Measurements from ENCODE around the gene WDR35.

The WDR35 gene

DNA sequence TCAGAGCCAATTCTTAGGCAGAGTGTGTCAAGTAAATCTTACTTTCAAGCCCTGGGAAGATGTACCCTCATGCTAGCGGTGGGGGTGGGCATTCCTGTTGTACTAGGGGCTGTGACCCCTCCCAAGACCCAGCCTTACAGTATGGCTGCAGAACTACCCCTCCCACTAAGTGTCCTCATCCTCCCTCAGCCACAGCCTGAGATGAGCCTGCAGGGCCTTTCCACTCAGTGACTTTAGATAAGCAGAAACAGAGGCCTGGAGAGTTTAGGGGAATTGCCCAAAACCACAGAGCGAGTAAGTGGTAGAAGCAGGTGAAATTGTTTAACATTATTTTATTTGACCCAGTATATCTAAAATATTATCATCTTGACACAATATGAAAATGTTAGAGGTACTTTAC, 124.8 kb downstream of the WDR35 start:
- no peak for DNase-seq

DNA sequence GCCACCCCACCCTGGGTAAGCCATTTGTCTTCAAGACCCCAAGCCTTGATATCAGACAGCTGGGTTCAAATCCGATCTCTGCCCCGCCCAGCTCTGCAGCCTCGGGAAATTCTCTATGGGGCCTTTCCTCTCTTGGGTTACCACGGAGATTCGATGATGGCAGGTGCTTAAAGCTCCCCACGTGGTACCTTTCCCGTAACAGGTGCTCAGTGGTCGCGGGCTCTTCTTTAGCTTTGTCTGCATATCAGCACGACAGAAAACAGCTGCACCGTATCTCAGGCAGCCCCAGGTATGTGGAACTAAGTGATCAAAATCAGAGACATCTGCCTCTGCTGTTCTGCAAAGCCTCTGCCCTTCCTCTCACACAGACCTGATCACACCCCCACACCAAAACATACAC, 125.5 kb downstream of the WDR35 start:
- DNase-seq, result no peak

DNA sequence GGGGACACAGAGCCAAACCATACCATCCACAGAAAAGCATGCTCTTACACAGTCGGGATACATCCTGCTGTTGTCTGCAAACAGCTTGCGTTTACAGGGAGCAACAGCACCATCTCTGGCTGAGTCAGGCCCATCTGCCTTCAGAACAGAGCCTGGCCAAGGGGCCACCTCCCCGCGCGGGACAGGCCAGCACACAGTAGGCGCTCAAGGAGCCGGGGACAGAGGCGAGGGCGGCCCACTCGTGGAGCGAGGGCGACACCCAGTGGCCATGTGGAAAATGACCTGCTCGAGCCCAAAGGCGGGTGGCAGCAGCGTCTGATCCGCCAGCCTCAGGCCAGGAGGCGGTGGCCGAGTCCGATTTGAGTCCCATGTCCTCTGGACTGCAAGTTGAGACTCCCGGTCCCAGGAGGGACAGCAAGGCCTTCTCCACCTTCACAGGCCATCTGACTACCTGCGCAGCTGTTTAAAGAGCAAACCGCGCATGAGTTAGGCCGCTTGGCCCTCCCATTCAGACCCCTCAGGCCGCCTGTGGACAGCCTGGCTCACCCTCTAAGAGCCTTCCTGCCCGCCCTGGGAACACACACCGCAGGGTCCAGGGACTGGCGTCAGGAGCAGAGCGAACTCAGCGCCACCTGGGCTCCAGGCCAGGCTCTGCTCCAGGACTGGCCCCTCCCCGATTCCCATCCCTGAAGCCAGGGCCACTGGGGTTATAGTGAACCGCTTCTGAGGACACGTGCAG, 126.4 kb downstream of the WDR35 start:
- DNase-seq, result peak; percentile 77 to 81

DNA sequence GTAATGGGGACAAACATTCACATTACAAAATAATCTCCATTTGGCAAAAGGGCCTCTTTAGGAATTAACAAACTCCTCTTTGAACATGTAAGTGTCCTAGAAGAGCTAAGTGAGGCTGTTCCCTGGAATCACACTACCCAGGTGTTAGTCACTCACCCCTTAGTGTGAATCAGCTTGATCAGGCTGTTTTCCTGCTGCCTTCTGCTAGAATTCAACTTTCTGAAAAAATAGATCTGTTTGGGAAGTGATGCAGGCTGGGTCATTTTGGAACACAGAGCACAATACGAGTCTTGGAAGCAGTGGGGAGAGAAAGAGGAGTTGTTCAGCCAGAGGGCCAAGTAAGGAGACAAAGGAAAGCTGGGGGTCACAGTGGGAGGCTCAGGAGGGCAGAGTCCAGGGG, 128.1 kb downstream of the WDR35 start:
- no peak for DNase-seq
